GM12878 (cell line): ENCODE results near the gene CMSS1. TPM values are rescaled to one million over a fixed set of nuclear protein-coding genes. Genes with fewer than 3 reads are reported as not detected.

ENCODE experiments used
- ATF7 ChIP-seq: fragments of 450-650 bp; IDR thresholded peaks from 2 replicates; pipeline ENCODE4 v1.6.1; 2016; ENCODE audit warnings: low read depth, mild to moderate bottlenecking
- BMI1 ChIP-seq: fragments of 450-650 bp; IDR thresholded peaks from 2 replicates; pipeline ENCODE4 v1.6.1; 2016; ENCODE audit warnings: mild to moderate bottlenecking, moderate library complexity, borderline replicate concordance
- CBX5 ChIP-seq: sonication (generic); IDR thresholded peaks from 2 replicates; pipeline ENCODE4 v1.6.1; 2016; ENCODE audit warnings: low read depth, moderate library complexity, mild to moderate bottlenecking, inconsistent platforms
- CHD2 ChIP-seq: IDR thresholded peaks from 2 replicates; pipeline ENCODE4 v1.6.1; 2011; ENCODE audit warnings: low read depth, low read length, improper control_type of control experiment, borderline replicate concordance
- CREM ChIP-seq: IDR thresholded peaks from 2 replicates; pipeline ENCODE4 v1.6.1; 2014; ENCODE audit warnings: antibody characterized with exemption, low read depth
- DPF2 ChIP-seq: fragments of 450-650 bp; IDR thresholded peaks from 2 replicates; pipeline ENCODE4 v1.6.1; 2017; ENCODE audit warnings: mild to moderate bottlenecking
- EGR1 ChIP-seq, 2 experiments: IDR thresholded peaks; 1 replicate in 1 of 2; 2 replicates in 1 of 2; pipeline ENCODE4 v1.6.1; 2011 to 2012; ENCODE audit warnings: low read depth in 2 of 2, low read length in 2 of 2, borderline replicate concordance in 1 of 2, mild to moderate bottlenecking in 1 of 2, moderate library complexity in 1 of 2
- ETV6 ChIP-seq, 2 experiments: fragments of 450-650 bp in 1 of 2; IDR thresholded peaks in 1 of 2; conservative IDR thresholded peaks in 1 of 2; 2 replicates each; pipeline ENCODE4 v1.6.1; 2014; ENCODE audit warnings: antibody characterized with exemption in 1 of 2, borderline replicate concordance in 1 of 2, low read depth in 1 of 2, mild to moderate bottlenecking in 1 of 2, moderate library complexity in 1 of 2
- HDAC2 ChIP-seq: fragments of 200-600 bp; sonication (generic); IDR thresholded peaks from 2 replicates; pipeline ENCODE4 v1.6.1; 2017
- MTA2 ChIP-seq: fragments of 450-650 bp; IDR thresholded peaks from 2 replicates; pipeline ENCODE4 v1.6.1; 2016; ENCODE audit warnings: low read depth, mild to moderate bottlenecking, moderate library complexity
- MYB ChIP-seq: fragments of 150-350 bp; IDR thresholded peaks from 2 replicates; pipeline ENCODE4 v1.6.1; 2014; ENCODE audit warnings: mild to moderate bottlenecking, low read depth, low read length, borderline replicate concordance
- NFYB ChIP-seq: IDR thresholded peaks from 2 replicates; pipeline ENCODE4 v1.6.1; 2011; ENCODE audit warnings: low read depth, mild to moderate bottlenecking, low read length, improper control_type of control experiment, moderate library complexity; ENCODE audit not compliant: insufficient read depth
- NR2F1 ChIP-seq: fragments of 450-650 bp; conservative IDR thresholded peaks from 2 replicates; pipeline ENCODE4 v1.6.1; 2017; ENCODE audit warnings: mild to moderate bottlenecking
- PML ChIP-seq: IDR thresholded peaks from 2 replicates; pipeline ENCODE4 v1.6.1; 2012; ENCODE audit warnings: low read length, inconsistent platforms
- RAD21 ChIP-seq: IDR thresholded peaks from 2 replicates; pipeline ENCODE4 v1.6.1; 2011; ENCODE audit warnings: mild to moderate bottlenecking, low read depth, low read length, moderate library complexity; ENCODE audit not compliant: insufficient read depth
- RELA ChIP-seq: fragments of 450-650 bp; IDR thresholded peaks from 2 replicates; pipeline ENCODE4 v1.8.0; 2014; ENCODE audit warnings: borderline replicate concordance; ENCODE audit not compliant: partially characterized antibody
- RUNX3 ChIP-seq: IDR thresholded peaks from 2 replicates; pipeline ENCODE4 v1.6.1; 2012; ENCODE audit warnings: low read length, inconsistent platforms
- TARDBP ChIP-seq: IDR thresholded peaks from 2 replicates; pipeline ENCODE4 v1.6.1; 2016; ENCODE audit warnings: borderline replicate concordance
- ZNF24 ChIP-seq: fragments of 450-650 bp; IDR thresholded peaks from 2 replicates; pipeline ENCODE4 v1.6.1; 2017; ENCODE audit warnings: antibody characterized with exemption, mild to moderate bottlenecking
- polyA plus RNA-seq, 11 experiments: library from polyadenylated mRNA; depleted of rRNA in 4 of 11; unstranded in 6 of 11; stranded (reverse) in 5 of 11; fragments of >200 nt; fragmentation: Nextera tagmentation in 4 of 11; fragmentation: Illumina TruSeq in 1 of 11; extraction: Ambion mirVana in 4 of 11; extraction: Trizol in 1 of 11; gene quantifications; 1 replicate in 1 of 11; 2 replicates in 10 of 11; pipeline versions ENCODE4 v1.2.1 to v1.2.3, GENCODE V29; 2011 to 2016; ENCODE audit warnings: inconsistent platforms in 2 of 11, missing spikeins in 2 of 11, low read depth in 1 of 11
- total RNA-seq, 4 experiments: library from RNA; depleted of rRNA in 3 of 4; stranded (reverse); fragments of >200 nt in 3 of 4; fragmentation: Illumina TruSeq in 1 of 4; extraction: Trizol in 1 of 4; gene quantifications; 2 replicates each; pipeline versions ENCODE4 v1.2.1 to v1.2.3, GENCODE V29; 2013 to 2021
- TF ChIP-seq, protein P1 (sequence below): fragments of 450-650 bp; IDR thresholded peaks from 2 replicates; pipeline ENCODE4 v1.6.1; 2016; ENCODE audit warnings: mild to moderate bottlenecking
- TF ChIP-seq, protein P2 (sequence below): fragments of 450-650 bp; IDR thresholded peaks from 2 replicates; pipeline ENCODE4 v1.6.1; 2018; ENCODE audit warnings: borderline replicate concordance, mild to moderate bottlenecking; ENCODE audit not compliant: partially characterized antibody
- TF ChIP-seq, protein P3 (sequence below): fragments of 450-650 bp; IDR thresholded peaks from 2 replicates; pipeline ENCODE4 v1.6.1; 2017; ENCODE audit warnings: mild to moderate bottlenecking, low read depth, inconsistent platforms; ENCODE audit not compliant: poor library complexity, severe bottlenecking
- TF ChIP-seq, protein P4 (sequence below): IDR thresholded peaks from 2 replicates; pipeline ENCODE4 v1.6.1; 2011; ENCODE audit warnings: low read depth, low read length, improper control_type of control experiment, borderline replicate concordance
- TF ChIP-seq, protein P5 (sequence below): IDR thresholded peaks from 2 replicates; pipeline ENCODE4 v1.6.1; 2011; ENCODE audit warnings: borderline replicate concordance, low read depth, mild to moderate bottlenecking, moderate library complexity, mixed read lengths, low read length; ENCODE audit not compliant: insufficient read depth; ENCODE audit errors: extremely low read length

The CMSS1 gene
- total and polyA plus RNA-seq, 10 of the 15 experiments (the other 5 are each of a cell fraction or from before 2014, with no cell fraction given) = 31.0 to 118 (median 70.1) TPM

DNA sequence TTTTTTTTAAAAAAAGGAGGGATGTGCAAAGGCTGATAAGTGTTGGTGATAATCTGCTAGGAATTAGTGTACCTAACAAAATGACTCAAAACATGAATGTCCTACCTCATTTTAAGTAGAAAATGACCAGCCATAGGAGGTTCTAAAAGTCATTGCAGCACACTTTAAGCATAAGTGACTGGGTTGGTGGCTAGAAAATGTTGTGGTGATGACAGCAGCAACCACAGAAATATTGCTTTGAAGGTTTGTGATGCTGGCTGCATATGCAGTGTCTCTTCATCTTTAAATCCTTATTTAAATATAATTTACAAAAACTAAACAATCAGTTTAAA is 55.2 kb downstream of the CMSS1 start (continued):
- TF ChIP-seq, protein P1, sequence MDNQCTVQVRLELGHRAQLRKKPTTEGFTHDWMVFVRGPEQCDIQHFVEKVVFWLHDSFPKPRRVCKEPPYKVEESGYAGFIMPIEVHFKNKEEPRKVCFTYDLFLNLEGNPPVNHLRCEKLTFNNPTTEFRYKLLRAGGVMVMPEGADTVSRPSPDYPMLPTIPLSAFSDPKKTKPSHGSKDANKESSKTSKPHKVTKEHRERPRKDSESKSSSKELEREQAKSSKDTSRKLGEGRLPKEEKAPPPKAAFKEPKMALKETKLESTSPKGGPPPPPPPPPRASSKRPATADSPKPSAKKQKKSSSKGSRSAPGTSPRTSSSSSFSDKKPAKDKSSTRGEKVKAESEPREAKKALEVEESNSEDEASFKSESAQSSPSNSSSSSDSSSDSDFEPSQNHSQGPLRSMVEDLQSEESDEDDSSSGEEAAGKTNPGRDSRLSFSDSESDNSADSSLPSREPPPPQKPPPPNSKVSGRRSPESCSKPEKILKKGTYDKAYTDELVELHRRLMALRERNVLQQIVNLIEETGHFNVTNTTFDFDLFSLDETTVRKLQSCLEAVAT = peak; percentile 33; the same call in 1 of the 2 replicates
- TF ChIP-seq MTA2 = peak; percentile 91
- peak; percentile 89 for TF ChIP-seq ATF7
- no peak for TF ChIP-seq MYB
- TF ChIP-seq, protein P2, sequence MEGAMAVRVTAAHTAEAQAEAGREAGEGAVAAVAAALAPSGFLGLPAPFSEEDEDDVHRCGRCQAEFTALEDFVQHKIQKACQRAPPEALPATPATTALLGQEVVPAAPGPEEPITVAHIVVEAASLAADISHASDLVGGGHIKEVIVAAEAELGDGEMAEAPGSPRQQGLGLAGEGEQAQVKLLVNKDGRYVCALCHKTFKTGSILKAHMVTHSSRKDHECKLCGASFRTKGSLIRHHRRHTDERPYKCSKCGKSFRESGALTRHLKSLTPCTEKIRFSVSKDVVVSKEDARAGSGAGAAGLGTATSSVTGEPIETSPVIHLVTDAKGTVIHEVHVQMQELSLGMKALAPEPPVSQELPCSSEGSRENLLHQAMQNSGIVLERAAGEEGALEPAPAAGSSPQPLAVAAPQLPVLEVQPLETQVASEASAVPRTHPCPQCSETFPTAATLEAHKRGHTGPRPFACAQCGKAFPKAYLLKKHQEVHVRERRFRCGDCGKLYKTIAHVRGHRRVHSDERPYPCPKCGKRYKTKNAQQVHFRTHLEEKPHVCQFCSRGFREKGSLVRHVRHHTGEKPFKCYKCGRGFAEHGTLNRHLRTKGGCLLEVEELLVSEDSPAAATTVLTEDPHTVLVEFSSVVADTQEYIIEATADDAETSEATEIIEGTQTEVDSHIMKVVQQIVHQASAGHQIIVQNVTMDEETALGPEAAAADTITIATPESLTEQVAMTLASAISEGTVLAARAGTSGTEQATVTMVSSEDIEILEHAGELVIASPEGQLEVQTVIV = no peak
- TF ChIP-seq TARDBP = no peak
- TF ChIP-seq CREM = peak; percentile 84
- TF ChIP-seq DPF2 = peak; percentile 86
- 0 out of 2 replicates have a peak, but pooled peaks have one; percentile 27 for TF ChIP-seq NR2F1
- TF ChIP-seq, protein P3, sequence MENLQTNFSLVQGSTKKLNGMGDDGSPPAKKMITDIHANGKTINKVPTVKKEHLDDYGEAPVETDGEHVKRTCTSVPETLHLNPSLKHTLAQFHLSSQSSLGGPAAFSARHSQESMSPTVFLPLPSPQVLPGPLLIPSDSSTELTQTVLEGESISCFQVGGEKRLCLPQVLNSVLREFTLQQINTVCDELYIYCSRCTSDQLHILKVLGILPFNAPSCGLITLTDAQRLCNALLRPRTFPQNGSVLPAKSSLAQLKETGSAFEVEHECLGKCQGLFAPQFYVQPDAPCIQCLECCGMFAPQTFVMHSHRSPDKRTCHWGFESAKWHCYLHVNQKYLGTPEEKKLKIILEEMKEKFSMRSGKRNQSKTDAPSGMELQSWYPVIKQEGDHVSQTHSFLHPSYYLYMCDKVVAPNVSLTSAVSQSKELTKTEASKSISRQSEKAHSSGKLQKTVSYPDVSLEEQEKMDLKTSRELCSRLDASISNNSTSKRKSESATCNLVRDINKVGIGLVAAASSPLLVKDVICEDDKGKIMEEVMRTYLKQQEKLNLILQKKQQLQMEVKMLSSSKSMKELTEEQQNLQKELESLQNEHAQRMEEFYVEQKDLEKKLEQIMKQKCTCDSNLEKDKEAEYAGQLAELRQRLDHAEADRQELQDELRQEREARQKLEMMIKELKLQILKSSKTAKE = peak; percentile 31
- TF ChIP-seq, protein P4, sequence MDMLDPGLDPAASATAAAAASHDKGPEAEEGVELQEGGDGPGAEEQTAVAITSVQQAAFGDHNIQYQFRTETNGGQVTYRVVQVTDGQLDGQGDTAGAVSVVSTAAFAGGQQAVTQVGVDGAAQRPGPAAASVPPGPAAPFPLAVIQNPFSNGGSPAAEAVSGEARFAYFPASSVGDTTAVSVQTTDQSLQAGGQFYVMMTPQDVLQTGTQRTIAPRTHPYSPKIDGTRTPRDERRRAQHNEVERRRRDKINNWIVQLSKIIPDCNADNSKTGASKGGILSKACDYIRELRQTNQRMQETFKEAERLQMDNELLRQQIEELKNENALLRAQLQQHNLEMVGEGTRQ = no peak
- no peak for TF ChIP-seq ZNF24
- TF ChIP-seq CBX5 = 0 out of 2 replicates have a peak, but pooled peaks have one; percentile 34
- no peak for TF ChIP-seq RAD21
- peak; percentile 98 for TF ChIP-seq RUNX3
- no peak for TF ChIP-seq CHD2
- peak; percentile 62; the same call in 1 of the 2 replicates for TF ChIP-seq PML
- TF ChIP-seq, protein P5, sequence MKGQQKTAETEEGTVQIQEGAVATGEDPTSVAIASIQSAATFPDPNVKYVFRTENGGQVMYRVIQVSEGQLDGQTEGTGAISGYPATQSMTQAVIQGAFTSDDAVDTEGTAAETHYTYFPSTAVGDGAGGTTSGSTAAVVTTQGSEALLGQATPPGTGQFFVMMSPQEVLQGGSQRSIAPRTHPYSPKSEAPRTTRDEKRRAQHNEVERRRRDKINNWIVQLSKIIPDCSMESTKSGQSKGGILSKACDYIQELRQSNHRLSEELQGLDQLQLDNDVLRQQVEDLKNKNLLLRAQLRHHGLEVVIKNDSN = no peak
- TF ChIP-seq HDAC2 = no peak
- no peak for TF ChIP-seq EGR1 (IDR thresholded peaks at IDR 0.05; ENCODE audit: borderline replicate concordance in 1 of 2, low read depth in 2 of 2, low read length in 2 of 2)
- TF ChIP-seq NFYB = no peak
- TF ChIP-seq RELA = peak; percentile 51
- TF ChIP-seq BMI1 = peak; percentile 61
- TF ChIP-seq ETV6 (conservative IDR thresholded peaks at IDR 0.05 in 1 of 2, IDR thresholded peaks at IDR 0.05 in 1 of 2; ENCODE audit: borderline replicate concordance in 1 of 2, low read depth in 1 of 2) = peak in 1 of 2 experiments; percentile 58; a peak in 1 of 4 replicates
